GM23248 (cell line): ENCODE data around the gene MICAL2. TPM values are rescaled to one million over a fixed set of nuclear protein-coding genes. Genes with fewer than 3 reads are reported as not detected.

Source experiments
- DNase-seq: peaks from one replicate; pipeline ENCODE4 v3.0.0-alpha.2; 2015
- H2AFZ ChIP-seq: fragments of 200-600 bp; sonication (generic); 2 replicates; pipeline ENCODE4 v1.6.1; 2016; ENCODE audit warnings: antibody characterized with exemption
- H3F3A ChIP-seq: fragments of 200-600 bp; sonication (generic); 2 replicates; pipeline ENCODE4 v1.6.1; 2016; ENCODE audit warnings: mild to moderate bottlenecking, antibody characterized with exemption, mixed run types; ENCODE audit not compliant: insufficient read depth
- H3K27ac ChIP-seq: fragments of 200-600 bp; sonication (generic); 2 replicates; pipeline ENCODE4 v1.5.1; 2016; ENCODE audit warnings: mild to moderate bottlenecking
- H3K27me3 ChIP-seq: fragments of 200-600 bp; sonication (generic); replicated peaks from 2 replicates; pipeline ENCODE4 v1.6.1; 2016; ENCODE audit warnings: mild to moderate bottlenecking; ENCODE audit not compliant: insufficient read depth
- H3K36me3 ChIP-seq: fragments of 200-600 bp; sonication (generic); 2 replicates; pipeline ENCODE4 v1.6.1; 2016; ENCODE audit warnings: low read depth, mild to moderate bottlenecking
- H3K4me1 ChIP-seq: fragments of 200-600 bp; sonication (generic); 2 replicates; pipeline ENCODE4 v1.6.1; 2016; ENCODE audit warnings: mild to moderate bottlenecking; ENCODE audit not compliant: insufficient read depth
- H3K4me2 ChIP-seq: fragments of 200-600 bp; sonication (generic); one replicate; pipeline ENCODE4 v1.6.1; 2016; ENCODE audit warnings: mild to moderate bottlenecking; ENCODE audit not compliant: unreplicated experiment
- H3K4me3 ChIP-seq: fragments of 200-600 bp; sonication (generic); 2 replicates; pipeline ENCODE4 v1.5.1; 2016; ENCODE audit warnings: mild to moderate bottlenecking
- H3K79me2 ChIP-seq: fragments of 200-600 bp; sonication (generic); 2 replicates; pipeline ENCODE4 v1.6.1; 2016; ENCODE audit warnings: mild to moderate bottlenecking; ENCODE audit not compliant: insufficient read depth
- H3K9ac ChIP-seq: fragments of 200-600 bp; sonication (generic); 2 replicates; pipeline ENCODE4 v1.6.1; 2016; ENCODE audit warnings: mild to moderate bottlenecking
- H3K9me2 ChIP-seq: fragments of 200-600 bp; sonication (generic); 2 replicates; pipeline ENCODE4 v1.6.1; 2016; ENCODE audit warnings: mixed run types, mild to moderate bottlenecking, moderate library complexity; ENCODE audit not compliant: insufficient read depth
- H3K9me3 ChIP-seq: fragments of 200-600 bp; sonication (generic); one replicate; pipeline ENCODE4 v1.6.1; 2017; ENCODE audit warnings: low read depth
- H4K20me1 ChIP-seq: fragments of 200-600 bp; sonication (generic); 2 replicates; pipeline ENCODE4 v1.6.0; 2016; ENCODE audit not compliant: insufficient read depth
- EZH2 ChIP-seq: fragments of 200-600 bp; sonication (generic); IDR thresholded peaks from 2 replicates; pipeline ENCODE4 v1.6.1; 2018; ENCODE audit warnings: antibody characterized with exemption, mild to moderate bottlenecking; ENCODE audit not compliant: insufficient read depth, poor library complexity, severe bottlenecking
- EZH2phosphoT487 ChIP-seq: fragments of 200-600 bp; sonication (generic); IDR thresholded peaks from 2 replicates; pipeline ENCODE4 v1.6.1; 2018; ENCODE audit warnings: antibody characterized with exemption, moderate library complexity, mild to moderate bottlenecking, low read depth; ENCODE audit not compliant: insufficient read depth
- WGBS, 2 experiments: methylation state at CpG; one replicate each; pipeline ENCODE4 v1.1.6; 2015 to 2017; ENCODE audit warnings: low lambda C conversion rate in 2 of 2, low coverage in 1 of 2; ENCODE audit errors: missing lambda C conversion rate in 2 of 2; 5-methylcytosine and 5-hydroxymethylcytosine counted together
- in situ Hi-C: fragments of 300-500 bp; cut with MboI; formaldehyde crosslinking; loops from 2 replicates; pipeline ENCODE4 v1.15.0; 2020
- polyA plus RNA-seq: library from polyadenylated mRNA; unstranded; fragments of >200 nt; fragmentation: Nextera tagmentation; extraction: Ambion mirVana; gene quantifications from 2 replicates; pipeline ENCODE4 v1.2.1, GENCODE V29; 2016
- total RNA-seq: library from RNA; depleted of rRNA; stranded (reverse); fragments of >200 nt; shearing (Covaris generic); gene quantifications from 2 replicates; pipeline ENCODE4 v1.2.3, GENCODE V29; 2014

MICAL2 gene
- total and polyA plus RNA-seq, 2 experiments from 2014 or later: 83.3 to 158 TPM

- TF ChIP-seq EZH2phosphoT487 (no peak), EZH2 (no peak)
- no peaks in the 10 kb centered on the region for H3K9me2 ChIP-seq
- peak overlapping the region; percentile 70 for H3K27ac ChIP-seq
- no peak overlapping the region for H3K4me2 ChIP-seq
- DNase-seq: peak; percentile 22
- H3K9ac ChIP-seq: no peak overlapping the region
- H3F3A ChIP-seq: peaks cover 72% of the 10 kb centered on the region
- H3K9me3 ChIP-seq: no peaks in the 10 kb centered on the region
- H3K36me3 ChIP-seq: peaks cover 35% of the 10 kb centered on the region
- H4K20me1 ChIP-seq: no peaks in the 10 kb centered on the region
- no peak overlapping the region for H2AFZ ChIP-seq
- no peaks in the 10 kb centered on the region for H3K27me3 ChIP-seq
- WGBS, 2 experiments: 98% methylated on average over 3 of the region's 3 CpGs
- H3K4me3 ChIP-seq: no peak overlapping the region
- H3K79me2 ChIP-seq: peaks cover 76% of the 10 kb centered on the region
- in situ Hi-C loops: no loop called here
- H3K4me1 ChIP-seq: peaks cover 45% of the 10 kb centered on the region
Measured at GRCh38 chr11:12206529-12206928, 96.1 kb downstream of the MICAL2 start.

- H3K9me2 ChIP-seq: no peaks in the 10 kb centered on the region
- peak; percentile 66 for DNase-seq
- H3K4me1 ChIP-seq: peaks cover 34% of the 10 kb centered on the region
- H3K27me3 ChIP-seq: no peaks in the 10 kb centered on the region
- H2AFZ ChIP-seq: no peak overlapping the region
- H3K4me2 ChIP-seq: peak overlapping the region; percentile 7
- H3K27ac ChIP-seq: peak overlapping the region; percentile 70
- no peaks in the 10 kb centered on the region for H4K20me1 ChIP-seq
- in situ Hi-C loops: no loop called here
- no peak overlapping the region for H3K4me3 ChIP-seq
- peaks cover 41% of the 10 kb centered on the region for H3K36me3 ChIP-seq
- WGBS, 2 experiments: 74 to 76% methylated on average over 9 of the region's 9 CpGs
- H3K79me2 ChIP-seq: peaks cover 70% of the 10 kb centered on the region
- peaks cover 67% of the 10 kb centered on the region for H3F3A ChIP-seq
- no peaks in the 10 kb centered on the region for H3K9me3 ChIP-seq
- peak overlapping the region; percentile 20; the same call in 1 of the 2 replicates for H3K9ac ChIP-seq
- TF ChIP-seq EZH2phosphoT487 (no peak), EZH2 (no peak)
Measured at GRCh38 chr11:12207384-12208150, 97.2 kb downstream of the MICAL2 start.

GRCh38 chr11:12209096-12209495, 98.7 kb downstream of the MICAL2 start:
- H2AFZ ChIP-seq: no peak overlapping the region
- H3F3A ChIP-seq: peaks cover 58% of the 10 kb centered on the region
- DNase-seq: no peak
- in situ Hi-C loops: no loop called here
- no peaks in the 10 kb centered on the region for H3K9me3 ChIP-seq
- no peak overlapping the region for H3K4me3 ChIP-seq
- H3K79me2 ChIP-seq: peaks cover 54% of the 10 kb centered on the region
- H3K9me2 ChIP-seq: no peaks in the 10 kb centered on the region
- no peak overlapping the region for H3K9ac ChIP-seq
- 95 to 100% methylated on average over 2 of the region's 2 CpGs for WGBS, 2 experiments
- TF ChIP-seq EZH2 (no peak), EZH2phosphoT487 (no peak)
- no peaks in the 10 kb centered on the region for H3K27me3 ChIP-seq
- H3K36me3 ChIP-seq: peaks cover 56% of the 10 kb centered on the region
- no peak overlapping the region for H3K4me2 ChIP-seq
- H3K27ac ChIP-seq: no peak overlapping the region
- H4K20me1 ChIP-seq: no peaks in the 10 kb centered on the region
- H3K4me1 ChIP-seq: peaks cover 39% of the 10 kb centered on the region

DNA sequence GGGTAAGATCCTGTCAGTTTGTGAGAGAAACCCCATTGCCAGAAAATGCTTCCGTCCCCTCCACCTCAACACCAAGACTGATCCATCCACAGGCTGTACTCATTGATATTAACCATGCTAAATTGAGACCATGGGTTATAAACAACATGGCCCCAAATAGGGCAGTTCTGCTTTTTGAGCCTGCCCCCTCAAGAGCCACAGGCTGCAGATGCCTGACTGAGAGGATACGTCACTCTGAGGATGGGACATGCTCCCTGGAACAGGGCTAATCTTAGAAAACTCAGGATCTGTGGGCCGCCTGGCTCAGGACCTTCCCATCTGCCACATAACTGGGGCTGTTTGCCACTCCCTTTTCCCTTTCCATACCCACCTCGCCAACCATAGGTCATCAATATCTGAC, 99.8 kb downstream of the MICAL2 start:
- in situ Hi-C loops: no loop called here
- no peak overlapping the region for H3K4me2 ChIP-seq
- H3K36me3 ChIP-seq: peaks cover 48% of the 10 kb centered on the region
- no peaks in the 10 kb centered on the region for H3K27me3 ChIP-seq
- H4K20me1 ChIP-seq: no peaks in the 10 kb centered on the region
- whole genome bisulfite sequencing, 2 experiments: 98 to 100% methylated on average over 4 of the region's 4 CpGs
- H3K9me3 ChIP-seq: no peaks in the 10 kb centered on the region
- no peaks in the 10 kb centered on the region for H3K9me2 ChIP-seq
- H3K4me1 ChIP-seq: peaks cover 42% of the 10 kb centered on the region
- peaks cover 44% of the 10 kb centered on the region for H3K79me2 ChIP-seq
- DNase-seq: no peak
- H2AFZ ChIP-seq: no peak overlapping the region
- peaks cover 58% of the 10 kb centered on the region for H3F3A ChIP-seq
- H3K4me3 ChIP-seq: no peak overlapping the region
- no peak for TF ChIP-seq EZH2
- TF ChIP-seq EZH2phosphoT487: no peak
- no peak overlapping the region for H3K27ac ChIP-seq
- no peak overlapping the region for H3K9ac ChIP-seq
